NCI-H2171 treated with DMSO at 0.1 percent for 48 hours (cell line): ENCODE data around the gene ACY1.

Experiments used
- DNase-seq: peaks from one replicate; lab custom pipeline; 2025; lab: John Stamatoyannopoulos, UW

Gene ACY1

GRCh38 chr3:51945926-51946705 is 37.2 kb upstream of the ACY1 start:
- no peak for DNase-seq

- no peak for DNase-seq
Observed at GRCh38 chr3:51946796-51947195, 36.5 kb upstream of the ACY1 start.

GRCh38 chr3:51947215-51947900 is 36.0 kb upstream of the ACY1 start:
- DNase-seq = no peak

GRCh38 chr3:51948016-51948580 is 35.2 kb upstream of the ACY1 start:
- DNase-seq = no peak

- DNase-seq = no peak
Observed at GRCh38 chr3:51949121-51949520, 34.2 kb upstream of the ACY1 start.

GRCh38 chr3:51950899-51951298 is 32.4 kb upstream of the ACY1 start:
- no peak for DNase-seq

- DNase-seq = no peak
Observed at GRCh38 chr3:51953445-51953844, 29.9 kb upstream of the ACY1 start.

GRCh38 chr3:51954105-51954504 is 29.2 kb upstream of the ACY1 start:
- no peak for DNase-seq

- DNase-seq = no peak
Observed at GRCh38 chr3:51954713-51955112, 28.6 kb upstream of the ACY1 start.

- DNase-seq = no peak
Observed at GRCh38 chr3:51955175-51955892, 28.0 kb upstream of the ACY1 start, which contains the start of gene GPR62. GPR62 (plus strand) TSS chr3:51955381; CDS start chr3:51955653, 272 bp downstream.

GRCh38 chr3:51955893-51956770 is 27.2 kb upstream of the ACY1 start:
- peak; percentile 62 for DNase-seq

GRCh38 chr3:51957520-51958205 is 25.7 kb upstream of the ACY1 start:
- no peak for DNase-seq

GRCh38 chr3:51958603-51959521 is 24.5 kb upstream of the ACY1 start:
- no peak for DNase-seq

GRCh38 chr3:51959651-51960050 is 23.7 kb upstream of the ACY1 start:
- DNase-seq = no peak

GRCh38 chr3:51960386-51960785 is 22.9 kb upstream of the ACY1 start:
- no peak for DNase-seq

GRCh38 chr3:51961011-51961410 is 22.3 kb upstream of the ACY1 start:
- no peak for DNase-seq

- no peak for DNase-seq
Observed at GRCh38 chr3:51961602-51962569, 21.4 kb upstream of the ACY1 start.

- no peak for DNase-seq
Observed at GRCh38 chr3:51962854-51963530, 20.3 kb upstream of the ACY1 start.
